ENCODE results near the gene PLEKHJ1.

PLEKHJ1 gene

GRCh38 chr19:2188708-2189385 is 47.3 kb downstream of the PLEKHJ1 start:
- TF ChIP-seq CTCF (IDR thresholded peaks at IDR 0.05; ENCODE audit: low read depth, low read length), result no peak
- no peak overlapping the region for H3K4me3 ChIP-seq (ENCODE audit: low read depth, low read length)

GRCh38 chr19:2187159-2187558 is 49.0 kb downstream of the PLEKHJ1 start:
- H3K4me3 ChIP-seq (ENCODE audit: low read depth, low read length), result no peak overlapping the region

GRCh38 chr19:2186071-2186846 is 49.9 kb downstream of the PLEKHJ1 start:
- peak overlapping the region; percentile 28 for H3K4me3 ChIP-seq (ENCODE audit: low read depth, low read length)

More at GRCh38 chr19:2187159-2187558, 49.0 kb downstream of the PLEKHJ1 start:
- TF ChIP-seq CTCF (IDR thresholded peaks at IDR 0.05; ENCODE audit: low read depth, low read length), result no peak

GRCh38 chr19:2185734-2186070 is 50.4 kb downstream of the PLEKHJ1 start:
- no peak for TF ChIP-seq CTCF (IDR thresholded peaks at IDR 0.05; ENCODE audit: low read depth, low read length)
- H3K4me3 ChIP-seq (ENCODE audit: low read depth, low read length), result peak overlapping the region; percentile 33; the same call in 1 of the 2 replicates

More at GRCh38 chr19:2186071-2186846, 49.9 kb downstream of the PLEKHJ1 start:
- TF ChIP-seq CTCF (IDR thresholded peaks at IDR 0.05; ENCODE audit: low read depth, low read length), result no peak

GRCh38 chr19:2184422-2184975 is 51.6 kb downstream of the PLEKHJ1 start:
- no peak overlapping the region for H3K4me3 ChIP-seq (ENCODE audit: low read depth, low read length)
- TF ChIP-seq CTCF (IDR thresholded peaks at IDR 0.05; ENCODE audit: low read depth, low read length), result no peak
